ENCODE results near the gene PAM16. TPM values are rescaled to one million over a fixed set of nuclear protein-coding genes. Genes with fewer than 3 reads are reported as not detected.

Gene PAM16
- total and polyA plus RNA-seq, 9 of the 15 experiments (the other 6 are each of a cell fraction or from before 2014, with no cell fraction given): 38.7 to 273 (median 79.3) TPM

DNA sequence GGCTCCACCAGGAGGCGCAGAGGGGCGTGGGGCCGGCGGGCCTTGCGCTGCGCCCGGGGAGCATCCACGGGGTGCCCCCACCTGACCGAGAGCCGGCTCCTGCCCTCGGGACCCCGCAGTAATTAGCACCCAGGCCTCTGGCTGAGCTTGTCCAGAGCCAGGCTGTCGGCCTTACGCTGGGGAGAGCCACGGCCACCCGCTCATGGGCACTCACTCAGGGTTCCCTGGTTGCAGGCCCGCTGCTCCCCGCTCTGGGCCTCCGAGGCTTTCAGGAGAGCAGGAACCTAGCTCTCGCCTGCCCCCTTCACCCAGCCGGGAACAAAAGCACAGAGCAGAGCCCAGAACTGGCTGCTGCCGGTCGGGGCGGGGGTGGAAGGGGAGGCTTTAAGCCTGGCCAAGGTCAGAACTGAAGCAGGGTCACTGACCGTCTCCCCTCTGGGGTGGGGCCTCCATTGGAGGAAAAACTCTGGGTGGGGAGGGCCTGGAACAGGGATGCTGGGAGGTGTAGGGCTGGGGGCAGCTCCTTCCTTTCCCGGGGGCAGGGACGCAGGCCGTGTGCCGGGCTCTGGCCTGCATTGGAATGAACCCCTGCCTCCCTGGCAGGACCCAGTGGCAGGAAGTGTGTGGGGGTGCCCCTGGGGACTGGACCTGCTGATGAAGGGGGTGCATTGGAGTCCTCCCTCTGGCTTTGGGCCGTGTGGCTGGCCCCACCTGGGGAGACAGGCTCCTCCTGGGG lies 22.9 kb downstream of the PAM16 start (continued):
- no peak for TF ChIP-seq MYNN (IDR thresholded peaks at IDR 0.05)
- TF ChIP-seq MYNN (CRISPR knock-in tag; IDR thresholded peaks at IDR 0.05): no peak
- TF ChIP-seq RAD21 (CRISPR knock-in tag; conservative IDR thresholded peaks at IDR 0.05 in 1 of 2, IDR thresholded peaks at IDR 0.05 in 1 of 2): peak in 1 of 2 experiments; percentile 21; a peak in 1 of 4 replicates
- TF ChIP-seq EGR1 (conservative IDR thresholded peaks at IDR 0.05): 0 out of 2 replicates have a peak, but pooled peaks have one; percentile 9
- TF ChIP-seq ZNF583 (CRISPR knock-in tag; IDR thresholded peaks at IDR 0.05): no peak
- TF ChIP-seq, protein P1, sequence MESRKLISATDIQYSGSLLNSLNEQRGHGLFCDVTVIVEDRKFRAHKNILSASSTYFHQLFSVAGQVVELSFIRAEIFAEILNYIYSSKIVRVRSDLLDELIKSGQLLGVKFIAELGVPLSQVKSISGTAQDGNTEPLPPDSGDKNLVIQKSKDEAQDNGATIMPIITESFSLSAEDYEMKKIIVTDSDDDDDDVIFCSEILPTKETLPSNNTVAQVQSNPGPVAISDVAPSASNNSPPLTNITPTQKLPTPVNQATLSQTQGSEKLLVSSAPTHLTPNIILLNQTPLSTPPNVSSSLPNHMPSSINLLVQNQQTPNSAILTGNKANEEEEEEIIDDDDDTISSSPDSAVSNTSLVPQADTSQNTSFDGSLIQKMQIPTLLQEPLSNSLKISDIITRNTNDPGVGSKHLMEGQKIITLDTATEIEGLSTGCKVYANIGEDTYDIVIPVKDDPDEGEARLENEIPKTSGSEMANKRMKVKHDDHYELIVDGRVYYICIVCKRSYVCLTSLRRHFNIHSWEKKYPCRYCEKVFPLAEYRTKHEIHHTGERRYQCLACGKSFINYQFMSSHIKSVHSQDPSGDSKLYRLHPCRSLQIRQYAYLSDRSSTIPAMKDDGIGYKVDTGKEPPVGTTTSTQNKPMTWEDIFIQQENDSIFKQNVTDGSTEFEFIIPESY (CRISPR knock-in tag; IDR thresholded peaks at IDR 0.05): 0 out of 2 replicates have a peak, but pooled peaks have one; percentile 30
- no peak for TF ChIP-seq SP2 (IDR thresholded peaks at IDR 0.05; ENCODE audit: extremely low read depth, low read depth, low read length, poor library complexity, severe bottlenecking)
- TF ChIP-seq, protein P2, sequence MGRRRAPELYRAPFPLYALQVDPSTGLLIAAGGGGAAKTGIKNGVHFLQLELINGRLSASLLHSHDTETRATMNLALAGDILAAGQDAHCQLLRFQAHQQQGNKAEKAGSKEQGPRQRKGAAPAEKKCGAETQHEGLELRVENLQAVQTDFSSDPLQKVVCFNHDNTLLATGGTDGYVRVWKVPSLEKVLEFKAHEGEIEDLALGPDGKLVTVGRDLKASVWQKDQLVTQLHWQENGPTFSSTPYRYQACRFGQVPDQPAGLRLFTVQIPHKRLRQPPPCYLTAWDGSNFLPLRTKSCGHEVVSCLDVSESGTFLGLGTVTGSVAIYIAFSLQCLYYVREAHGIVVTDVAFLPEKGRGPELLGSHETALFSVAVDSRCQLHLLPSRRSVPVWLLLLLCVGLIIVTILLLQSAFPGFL (CRISPR knock-in tag; IDR thresholded peaks at IDR 0.05): 0 out of 2 replicates have a peak, but pooled peaks have one; percentile 25
- no peak for TF ChIP-seq PPARD (CRISPR knock-in tag; IDR thresholded peaks at IDR 0.05)

All from K562 (cell line).